HepG2 (cell line): ENCODE measurements around the gene QRSL1. TPM values are rescaled to one million over a fixed set of nuclear protein-coding genes. Genes with fewer than 3 reads are reported as not detected.

Source experiments
- ARID2 ChIP-seq: sonication (generic); formaldehyde crosslinking; IDR thresholded peaks from 2 replicates; pipeline ENCODE4 v1.8.1; 2022; ENCODE audit warnings: mild to moderate bottlenecking, missing genetic modification reagents, borderline replicate concordance
- ATRX ChIP-seq: sonication (generic); formaldehyde crosslinking; IDR thresholded peaks from 2 replicates; pipeline ENCODE4 v1.4.0; 2020; ENCODE audit warnings: missing genetic modification reagents, borderline replicate concordance
- DMAP1 ChIP-seq: IDR thresholded peaks from 2 replicates; pipeline ENCODE4 v1.6.1; 2016
- FOXP1 ChIP-seq, 2 experiments: fragments of 450-650 bp in 1 of 2; IDR thresholded peaks; 2 replicates each; pipeline ENCODE4 v1.6.1; 2017 to 2018; ENCODE audit warnings: antibody characterized with exemption in 1 of 2
- KDM6A ChIP-seq: IDR thresholded peaks from 2 replicates; pipeline ENCODE4 v1.6.1; 2016; ENCODE audit warnings: low read depth
- LCORL ChIP-seq, 2 experiments: fragments of 450-650 bp in 1 of 2; sonication (generic) in 1 of 2; formaldehyde crosslinking in 1 of 2; IDR thresholded peaks; 2 replicates each; pipeline versions ENCODE4 v1.5.0 to v1.6.1; 2017 to 2020; ENCODE audit warnings: antibody characterized with exemption in 1 of 2, missing genetic modification reagents in 1 of 2
- ONECUT2 ChIP-seq: sonication (generic); formaldehyde crosslinking; IDR thresholded peaks from 2 replicates; pipeline ENCODE4 v1.4.0; 2020; ENCODE audit warnings: missing genetic modification reagents
- PITX1 ChIP-seq: sonication (generic); formaldehyde crosslinking; IDR thresholded peaks from 2 replicates; pipeline ENCODE4 v1.5.1; 2020; ENCODE audit warnings: mild to moderate bottlenecking, missing genetic modification reagents
- RARA ChIP-seq: IDR thresholded peaks from 2 replicates; pipeline ENCODE4 v1.6.1; 2016; ENCODE audit warnings: missing genetic modification reagents, missing compliant biosample characterization
- SALL1 ChIP-seq: sonication (generic); formaldehyde crosslinking; IDR thresholded peaks from 2 replicates; pipeline ENCODE4 v1.8.0; 2022; ENCODE audit warnings: mild to moderate bottlenecking, missing genetic modification reagents
- TARDBP ChIP-seq: sonication (generic); formaldehyde crosslinking; IDR thresholded peaks from 2 replicates; pipeline ENCODE4 v1.8.0; 2022; ENCODE audit warnings: mild to moderate bottlenecking, missing genetic modification reagents
- TCF7 ChIP-seq: sonication (generic); IDR thresholded peaks from 2 replicates; pipeline ENCODE4 v1.6.1; 2016; ENCODE audit warnings: antibody characterized with exemption, low read depth
- THAP11 ChIP-seq: IDR thresholded peaks from 2 replicates; pipeline ENCODE4 v1.6.1; 2016; ENCODE audit warnings: missing biosample characterization, missing genetic modification reagents
- YEATS4 ChIP-seq: sonication (generic); formaldehyde crosslinking; IDR thresholded peaks from 2 replicates; pipeline ENCODE4 v1.4.0; 2020; ENCODE audit warnings: missing genetic modification reagents, borderline replicate concordance
- ZFP36L2 ChIP-seq: sonication (generic); formaldehyde crosslinking; IDR thresholded peaks from 2 replicates; pipeline ENCODE4 v1.4.0; 2020; ENCODE audit warnings: missing genetic modification reagents
- ZNF3 ChIP-seq: IDR thresholded peaks from 2 replicates; pipeline ENCODE4 v1.7.0; 2017; ENCODE audit warnings: inconsistent platforms
- polyA plus RNA-seq, 8 experiments: library from polyadenylated mRNA; depleted of rRNA in 3 of 8; stranded (reverse) in 7 of 8; unstranded in 1 of 8; fragments of >200 nt; fragmentation: Illumina TruSeq in 4 of 8; extraction: Trizol in 4 of 8; gene quantifications; 2 replicates each; pipeline versions ENCODE4 v1.2.1 to v1.2.3, GENCODE V29; 2011 to 2016; ENCODE audit warnings: low read depth in 4 of 8, missing spikeins in 1 of 8, mixed read lengths in 1 of 8; ENCODE audit not compliant: insufficient read depth in 1 of 8
- total RNA-seq, 5 experiments: library from RNA; depleted of rRNA; stranded (reverse); fragments of >200 nt; fragmentation: Illumina TruSeq; extraction: Trizol; gene quantifications; 2 replicates each; pipeline ENCODE4 v1.2.3, GENCODE V29; 2016; ENCODE audit warnings: low read depth in 1 of 5
- TF ChIP-seq, protein P1 (sequence below): sonication (generic); formaldehyde crosslinking; IDR thresholded peaks from 2 replicates; pipeline ENCODE4 v1.8.0; 2022; ENCODE audit warnings: mild to moderate bottlenecking, missing genetic modification reagents, borderline replicate concordance
- TF ChIP-seq, protein P2 (sequence below): sonication (generic); formaldehyde crosslinking; IDR thresholded peaks from 2 replicates; pipeline ENCODE4 v1.4.0; 2020; ENCODE audit warnings: missing genetic modification reagents, borderline replicate concordance
- TF ChIP-seq, protein P3 (sequence below): sonication (generic); formaldehyde crosslinking; IDR thresholded peaks from 2 replicates; pipeline ENCODE4 v1.5.1; 2020; ENCODE audit warnings: mild to moderate bottlenecking, missing genetic modification reagents, borderline replicate concordance

Gene QRSL1
- total and polyA plus RNA-seq, 2 of the 13 experiments (the other 11 are each of a cell fraction or from before 2014, with no cell fraction given): 8.2 to 22.3 TPM

DNA sequence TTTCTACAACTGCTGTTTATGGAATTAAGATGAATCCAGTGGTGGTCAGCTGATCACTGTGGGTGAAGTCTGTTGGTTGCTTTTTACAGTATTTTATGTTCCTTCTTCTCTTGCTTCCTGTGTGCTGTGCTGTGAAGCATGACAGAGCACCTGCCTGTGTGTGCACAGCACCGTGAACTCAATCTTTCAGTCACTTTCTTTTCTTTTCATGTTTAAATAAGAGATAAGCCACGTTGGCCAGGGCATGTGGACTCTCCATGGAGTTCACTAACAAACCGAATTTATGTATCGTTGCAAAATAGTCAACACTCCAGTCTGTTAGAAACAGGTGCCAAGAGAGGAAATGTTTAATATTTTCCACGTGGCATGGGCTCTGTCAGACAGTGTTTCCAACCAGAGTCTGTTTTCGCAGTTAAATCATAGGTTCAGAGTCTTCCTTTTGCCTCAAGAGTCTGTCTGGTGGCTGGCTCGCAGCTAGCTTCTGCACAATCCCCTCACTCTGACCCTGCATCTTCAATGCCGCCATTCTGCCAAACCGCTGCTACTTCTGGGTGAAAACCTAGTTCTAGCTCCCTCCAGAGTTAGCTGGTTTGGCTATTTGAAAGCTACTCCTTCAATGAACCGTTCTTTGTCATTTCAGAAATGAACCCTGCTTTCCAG is 73.2 kb downstream of the QRSL1 start (continued):
- TF ChIP-seq KDM6A (CRISPR knock-in tag) (0 out of 2 replicates have a peak, but pooled peaks have one; percentile 10), LCORL (IDR thresholded peaks at IDR 0.05) (no peak), LCORL (CRISPR knock-in tag; IDR thresholded peaks at IDR 0.05) (peak; percentile 31; the same call in 1 of the 2 replicates), TARDBP (CRISPR knock-in tag) (peak; percentile 78; the same call in 1 of the 2 replicates), DMAP1 (CRISPR knock-in tag) (peak; percentile 85), FOXP1 (IDR thresholded peaks at IDR 0.05) (no peak), FOXP1 (CRISPR knock-in tag; IDR thresholded peaks at IDR 0.05) (peak; percentile 75), PITX1 (CRISPR knock-in tag) (peak; percentile 65; the same call in 1 of the 2 replicates), YEATS4 (CRISPR knock-in tag) (peak; percentile 83), ARID2 (CRISPR knock-in tag) (peak; percentile 47; the same call in 1 of the 2 replicates), ZFP36L2 (no peak), TCF7 (peak; percentile 72), RARA (peak; percentile 55), THAP11 (CRISPR knock-in tag) (peak; percentile 49; the same call in 1 of the 2 replicates), ONECUT2 (CRISPR knock-in tag) (peak; percentile 35; the same call in 1 of the 2 replicates), ATRX (CRISPR knock-in tag) (no peak), SALL1 (peak; percentile 91), ZNF3 (CRISPR knock-in tag) (peak; percentile 81)
- TF ChIP-seq, protein P1, sequence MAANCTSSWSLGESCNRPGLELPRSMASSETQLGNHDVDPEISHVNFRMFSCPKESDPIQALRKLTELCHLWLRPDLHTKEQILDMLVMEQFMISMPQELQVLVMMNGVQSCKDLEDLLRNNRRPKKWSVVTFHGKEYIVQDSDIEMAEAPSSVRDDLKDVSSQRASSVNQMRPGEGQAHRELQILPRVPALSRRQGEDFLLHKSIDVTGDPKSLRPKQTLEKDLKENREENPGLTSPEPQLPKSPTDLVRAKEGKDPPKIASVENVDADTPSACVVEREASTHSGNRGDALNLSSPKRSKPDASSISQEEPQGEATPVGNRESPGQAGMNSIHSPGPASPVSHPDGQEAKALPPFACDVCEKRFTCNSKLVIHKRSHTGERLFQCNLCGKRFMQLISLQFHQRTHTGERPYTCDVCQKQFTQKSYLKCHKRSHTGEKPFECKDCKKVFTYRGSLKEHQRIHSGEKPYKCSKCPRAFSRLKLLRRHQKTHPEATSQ (CRISPR knock-in tag): peak; percentile 24; the same call in 1 of the 2 replicates
- TF ChIP-seq, protein P2, sequence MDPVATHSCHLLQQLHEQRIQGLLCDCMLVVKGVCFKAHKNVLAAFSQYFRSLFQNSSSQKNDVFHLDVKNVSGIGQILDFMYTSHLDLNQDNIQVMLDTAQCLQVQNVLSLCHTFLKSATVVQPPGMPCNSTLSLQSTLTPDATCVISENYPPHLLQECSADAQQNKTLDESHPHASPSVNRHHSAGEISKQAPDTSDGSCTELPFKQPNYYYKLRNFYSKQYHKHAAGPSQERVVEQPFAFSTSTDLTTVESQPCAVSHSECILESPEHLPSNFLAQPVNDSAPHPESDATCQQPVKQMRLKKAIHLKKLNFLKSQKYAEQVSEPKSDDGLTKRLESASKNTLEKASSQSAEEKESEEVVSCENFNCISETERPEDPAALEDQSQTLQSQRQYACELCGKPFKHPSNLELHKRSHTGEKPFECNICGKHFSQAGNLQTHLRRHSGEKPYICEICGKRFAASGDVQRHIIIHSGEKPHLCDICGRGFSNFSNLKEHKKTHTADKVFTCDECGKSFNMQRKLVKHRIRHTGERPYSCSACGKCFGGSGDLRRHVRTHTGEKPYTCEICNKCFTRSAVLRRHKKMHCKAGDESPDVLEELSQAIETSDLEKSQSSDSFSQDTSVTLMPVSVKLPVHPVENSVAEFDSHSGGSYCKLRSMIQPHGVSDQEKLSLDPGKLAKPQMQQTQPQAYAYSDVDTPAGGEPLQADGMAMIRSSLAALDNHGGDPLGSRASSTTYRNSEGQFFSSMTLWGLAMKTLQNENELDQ (CRISPR knock-in tag): no peak
- TF ChIP-seq, protein P3, sequence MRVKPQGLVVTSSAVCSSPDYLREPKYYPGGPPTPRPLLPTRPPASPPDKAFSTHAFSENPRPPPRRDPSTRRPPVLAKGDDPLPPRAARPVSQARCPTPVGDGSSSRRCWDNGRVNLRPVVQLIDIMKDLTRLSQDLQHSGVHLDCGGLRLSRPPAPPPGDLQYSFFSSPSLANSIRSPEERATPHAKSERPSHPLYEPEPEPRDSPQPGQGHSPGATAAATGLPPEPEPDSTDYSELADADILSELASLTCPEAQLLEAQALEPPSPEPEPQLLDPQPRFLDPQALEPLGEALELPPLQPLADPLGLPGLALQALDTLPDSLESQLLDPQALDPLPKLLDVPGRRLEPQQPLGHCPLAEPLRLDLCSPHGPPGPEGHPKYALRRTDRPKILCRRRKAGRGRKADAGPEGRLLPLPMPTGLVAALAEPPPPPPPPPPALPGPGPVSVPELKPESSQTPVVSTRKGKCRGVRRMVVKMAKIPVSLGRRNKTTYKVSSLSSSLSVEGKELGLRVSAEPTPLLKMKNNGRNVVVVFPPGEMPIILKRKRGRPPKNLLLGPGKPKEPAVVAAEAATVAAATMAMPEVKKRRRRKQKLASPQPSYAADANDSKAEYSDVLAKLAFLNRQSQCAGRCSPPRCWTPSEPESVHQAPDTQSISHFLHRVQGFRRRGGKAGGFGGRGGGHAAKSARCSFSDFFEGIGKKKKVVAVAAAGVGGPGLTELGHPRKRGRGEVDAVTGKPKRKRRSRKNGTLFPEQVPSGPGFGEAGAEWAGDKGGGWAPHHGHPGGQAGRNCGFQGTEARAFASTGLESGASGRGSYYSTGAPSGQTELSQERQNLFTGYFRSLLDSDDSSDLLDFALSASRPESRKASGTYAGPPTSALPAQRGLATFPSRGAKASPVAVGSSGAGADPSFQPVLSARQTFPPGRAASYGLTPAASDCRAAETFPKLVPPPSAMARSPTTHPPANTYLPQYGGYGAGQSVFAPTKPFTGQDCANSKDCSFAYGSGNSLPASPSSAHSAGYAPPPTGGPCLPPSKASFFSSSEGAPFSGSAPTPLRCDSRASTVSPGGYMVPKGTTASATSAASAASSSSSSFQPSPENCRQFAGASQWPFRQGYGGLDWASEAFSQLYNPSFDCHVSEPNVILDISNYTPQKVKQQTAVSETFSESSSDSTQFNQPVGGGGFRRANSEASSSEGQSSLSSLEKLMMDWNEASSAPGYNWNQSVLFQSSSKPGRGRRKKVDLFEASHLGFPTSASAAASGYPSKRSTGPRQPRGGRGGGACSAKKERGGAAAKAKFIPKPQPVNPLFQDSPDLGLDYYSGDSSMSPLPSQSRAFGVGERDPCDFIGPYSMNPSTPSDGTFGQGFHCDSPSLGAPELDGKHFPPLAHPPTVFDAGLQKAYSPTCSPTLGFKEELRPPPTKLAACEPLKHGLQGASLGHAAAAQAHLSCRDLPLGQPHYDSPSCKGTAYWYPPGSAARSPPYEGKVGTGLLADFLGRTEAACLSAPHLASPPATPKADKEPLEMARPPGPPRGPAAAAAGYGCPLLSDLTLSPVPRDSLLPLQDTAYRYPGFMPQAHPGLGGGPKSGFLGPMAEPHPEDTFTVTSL (CRISPR knock-in tag): peak; percentile 38; the same call in 1 of the 2 replicates
